NOMO-1 treated with dmso at 0.1 percent for 144 hours (cell line): Measurements from ENCODE around the gene FHOD3.

Experiments used
- DNase-seq: peaks from one replicate; lab custom pipeline; 2025; ENCODE audit not compliant: unreplicated experiment; lab: John Stamatoyannopoulos, UW

Gene FHOD3

GRCh38 chr18:36649205-36649604 lies 351.7 kb downstream of the FHOD3 start:
- DNase-seq: no peak

GRCh38 chr18:36650266-36650665 lies 352.8 kb downstream of the FHOD3 start:
- DNase-seq: no peak

GRCh38 chr18:36650906-36651305 lies 353.4 kb downstream of the FHOD3 start:
- DNase-seq: no peak

GRCh38 chr18:36652503-36652902 lies 355.0 kb downstream of the FHOD3 start:
- DNase-seq: no peak

GRCh38 chr18:36653141-36653869 lies 355.8 kb downstream of the FHOD3 start:
- no peak for DNase-seq

DNA sequence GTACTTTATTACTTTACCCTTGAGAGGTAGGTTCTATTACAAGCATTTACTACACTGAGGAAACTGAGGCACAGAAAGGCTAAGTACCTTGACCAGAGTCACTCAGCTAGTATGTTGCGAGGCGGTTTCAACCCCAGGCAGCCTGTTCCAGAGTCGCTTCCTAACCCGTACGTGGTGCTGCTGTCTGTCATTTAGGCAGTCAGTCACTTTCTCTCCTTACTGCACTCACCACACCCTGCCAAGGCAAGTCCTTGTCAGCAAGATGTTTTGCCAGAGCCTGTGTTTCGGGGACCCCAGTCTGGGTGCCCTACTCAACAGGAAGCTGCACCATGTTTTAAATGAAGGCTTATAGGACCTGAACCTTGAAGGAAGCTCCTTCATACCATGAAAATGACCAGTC lies 356.4 kb downstream of the FHOD3 start:
- no peak for DNase-seq

DNA sequence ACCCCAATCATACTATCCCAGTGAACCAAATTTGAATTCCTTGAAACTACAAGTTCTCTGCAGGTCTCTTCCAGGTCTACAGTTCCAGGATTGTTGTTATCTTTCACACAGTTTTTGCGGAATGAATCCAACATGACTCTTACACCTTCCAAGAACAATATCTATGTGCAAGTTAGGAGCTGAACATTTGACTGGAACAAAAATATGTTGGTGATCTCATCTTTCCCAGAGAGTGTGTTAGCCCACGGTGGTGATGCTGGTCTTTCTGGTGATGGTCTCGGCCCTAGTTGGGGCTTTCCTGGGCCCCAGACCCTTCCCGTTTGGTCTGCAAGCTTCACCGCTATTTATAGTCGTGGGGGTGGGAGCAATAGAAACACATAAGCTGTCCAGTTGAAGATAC lies 357.6 kb downstream of the FHOD3 start:
- DNase-seq: no peak

DNA sequence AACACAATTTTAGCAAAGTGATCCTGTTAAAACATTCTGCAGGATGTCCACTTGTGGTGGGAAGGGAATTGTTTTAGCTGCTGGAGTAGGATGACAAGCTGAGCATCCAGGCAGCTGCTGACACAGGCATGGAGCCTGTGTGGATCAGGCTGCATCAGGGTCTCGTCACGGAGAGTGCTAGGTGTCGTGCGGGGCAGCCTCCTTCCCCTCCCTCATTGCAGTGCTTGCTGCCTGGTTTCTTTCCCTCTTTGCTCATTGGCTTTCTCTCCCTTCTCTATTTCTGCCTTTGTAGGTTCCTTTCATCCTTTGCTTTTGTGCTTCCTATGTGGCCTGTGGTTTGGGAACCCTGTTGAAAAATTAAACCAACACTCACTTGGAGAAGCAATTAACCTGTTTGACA lies 358.4 kb downstream of the FHOD3 start:
- DNase-seq: no peak

- no peak for DNase-seq
Measured at GRCh38 chr18:36658611-36659010, 361.1 kb downstream of the FHOD3 start.

DNA sequence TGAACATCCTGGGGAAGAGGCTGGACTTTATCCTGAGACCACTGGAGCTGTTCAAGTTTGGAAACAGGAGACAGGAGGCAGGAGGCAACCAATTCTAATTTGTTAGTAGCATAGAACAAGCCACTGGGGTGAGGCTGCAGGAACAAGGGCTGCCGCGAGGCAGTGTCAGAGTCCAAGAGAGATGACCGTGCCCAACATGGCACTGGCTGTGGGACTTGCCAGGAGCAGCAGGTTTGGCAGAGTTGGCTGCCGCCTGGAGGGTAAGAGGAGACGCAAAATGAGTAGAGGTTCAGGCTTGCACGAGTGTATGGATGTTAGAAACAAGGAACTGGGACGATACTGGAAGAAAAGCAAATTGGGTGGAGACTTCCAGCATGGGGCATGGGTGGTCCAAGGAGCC lies 362.8 kb downstream of the FHOD3 start:
- no peak for DNase-seq

GRCh38 chr18:36661999-36662398 lies 364.5 kb downstream of the FHOD3 start:
- DNase-seq: no peak

DNA sequence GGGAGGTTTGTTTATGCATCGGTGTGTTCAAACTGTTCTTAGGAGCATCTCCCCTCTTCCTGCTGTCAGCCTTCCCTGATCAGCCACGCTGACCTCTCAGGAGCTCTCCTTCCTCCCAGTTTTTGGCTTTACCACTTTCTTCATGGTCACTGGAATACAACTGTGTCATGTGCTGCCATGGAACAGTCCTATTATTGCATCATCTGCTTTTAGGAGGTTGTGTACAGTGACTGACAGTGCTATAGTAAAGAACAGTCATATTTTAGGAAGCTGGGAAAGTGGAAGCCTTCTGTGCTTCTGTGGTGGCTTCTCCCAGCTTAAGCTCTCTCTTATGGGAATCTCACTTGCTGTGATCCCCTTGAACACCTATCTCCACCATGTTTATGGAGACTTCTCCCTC lies 365.8 kb downstream of the FHOD3 start:
- no peak for DNase-seq

- no peak for DNase-seq
Measured at GRCh38 chr18:36665952-36666351, 368.4 kb downstream of the FHOD3 start.

DNA sequence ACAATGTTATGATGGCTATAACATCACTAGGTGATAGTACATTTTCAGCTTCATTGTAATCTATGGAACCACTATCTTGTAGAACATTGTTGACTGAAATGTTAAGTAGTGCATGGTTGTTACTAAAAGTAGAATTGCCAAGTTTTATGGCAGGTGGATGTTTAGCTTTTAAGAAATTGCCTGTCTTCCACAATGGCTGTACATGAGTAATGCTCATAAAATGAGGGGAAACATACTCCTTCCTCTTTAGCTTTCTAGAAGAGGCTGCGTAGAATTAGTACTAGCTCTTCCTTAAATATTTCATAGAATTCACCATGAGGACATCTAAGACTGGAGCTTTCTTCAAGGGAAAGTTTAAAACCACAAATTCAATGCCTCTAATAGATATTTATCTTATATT lies 370.3 kb downstream of the FHOD3 start:
- DNase-seq: no peak

- DNase-seq: no peak
Measured at GRCh38 chr18:36668349-36668748, 370.8 kb downstream of the FHOD3 start.

- DNase-seq: peak; percentile 63
Measured at GRCh38 chr18:36672437-36673344, 375.2 kb downstream of the FHOD3 start.

GRCh38 chr18:36673452-36673851 lies 375.9 kb downstream of the FHOD3 start:
- DNase-seq: no peak

DNA sequence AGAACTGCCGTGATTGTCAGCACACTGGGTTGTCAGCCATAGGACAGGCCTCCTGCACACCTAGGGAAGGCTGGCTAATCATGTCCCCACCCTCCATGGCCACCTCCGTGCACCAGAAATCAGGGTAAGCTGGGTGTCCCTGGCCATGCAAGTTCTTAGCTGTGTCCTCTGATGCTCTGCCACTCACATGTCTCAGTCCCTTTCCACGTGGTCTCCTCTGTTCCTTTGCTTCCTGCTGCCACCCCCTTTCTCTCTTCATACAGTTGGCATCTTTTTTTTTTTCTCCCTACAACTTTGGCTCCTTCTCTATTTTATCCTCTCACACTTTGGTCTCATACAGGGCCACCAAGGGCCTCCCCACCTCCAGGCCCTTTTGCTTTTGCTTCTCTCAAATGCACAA lies 377.6 kb downstream of the FHOD3 start:
- DNase-seq: no peak

DNA sequence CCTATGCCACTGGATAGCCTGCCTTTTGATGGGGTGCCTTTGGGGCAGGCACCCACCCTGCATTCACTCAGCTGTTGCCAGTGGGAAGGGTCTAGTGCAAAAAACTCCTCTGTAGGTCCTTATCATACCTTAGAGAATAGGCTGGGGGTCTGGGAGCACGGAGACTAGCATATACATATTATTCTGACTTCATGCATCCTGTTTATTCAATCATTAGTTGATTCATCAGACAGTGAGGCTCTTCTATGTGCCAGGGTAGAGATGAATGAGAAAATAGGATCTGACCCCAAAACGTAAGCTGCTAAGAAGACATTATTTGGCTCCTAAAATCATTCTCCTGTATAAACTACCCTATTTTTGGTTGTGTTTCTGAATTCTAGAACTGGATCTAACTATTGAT lies 378.0 kb downstream of the FHOD3 start:
- no peak for DNase-seq

- no peak for DNase-seq
Measured at GRCh38 chr18:36676629-36677028, 379.1 kb downstream of the FHOD3 start.

DNA sequence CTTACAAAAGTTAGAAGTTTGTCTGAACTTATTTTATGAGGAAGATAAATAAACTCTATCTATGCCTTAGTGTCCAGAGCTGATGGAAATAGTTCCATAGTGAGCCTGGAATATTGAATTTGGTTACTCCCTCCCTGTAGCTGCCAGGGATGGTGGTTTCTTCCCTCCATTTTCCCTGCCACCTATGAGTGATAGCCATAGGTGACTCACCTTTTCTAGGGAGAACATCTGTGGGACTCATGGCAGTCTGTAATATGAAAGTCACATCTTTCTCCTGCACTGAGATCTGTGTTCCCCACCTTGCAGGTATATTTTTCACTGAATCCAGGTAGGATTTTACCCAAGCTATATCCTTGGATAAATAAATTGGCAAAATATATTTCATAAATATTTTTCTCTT lies 382.5 kb downstream of the FHOD3 start:
- DNase-seq: no peak

- no peak for DNase-seq
Measured at GRCh38 chr18:36685580-36685979, 388.1 kb downstream of the FHOD3 start.
